LNCaP clone FGC (cell line): ENCODE results near the gene OSM.
A peak's percentile ranks its signal among the peaks of the same experiment; 100 is the strongest.

Experiments used
- DNase-seq: peaks from one replicate; pipeline ENCODE4 v3.0.0-alpha.2; 2011; ENCODE audit warnings: low read depth
- H3K4me3 ChIP-seq: 2 replicates; pipeline ENCODE4 v1.5.1; 2011; ENCODE audit warnings: mild to moderate bottlenecking, low read depth, low read length, control low read depth
- CTCF ChIP-seq: IDR thresholded peaks from 2 replicates; pipeline ENCODE4 v1.5.1; 2012; ENCODE audit warnings: mild to moderate bottlenecking; ENCODE audit not compliant: control insufficient read depth, insufficient read depth; ENCODE audit errors: extremely low read depth

The OSM gene

GRCh38 chr22:30309951-30310741 is 43.5 kb upstream of the OSM start:
- no peak overlapping the region for H3K4me3 ChIP-seq
- TF ChIP-seq CTCF: no peak

GRCh38 chr22:30308518-30309230 is 42.0 kb upstream of the OSM start:
- no peak for TF ChIP-seq CTCF
- no peak for DNase-seq
- no peak overlapping the region for H3K4me3 ChIP-seq

More at GRCh38 chr22:30309951-30310741, 43.5 kb upstream of the OSM start:
- peak; percentile 87 for DNase-seq

- no peak for TF ChIP-seq CTCF
- no peak overlapping the region for H3K4me3 ChIP-seq
Observed at GRCh38 chr22:30308093-30308492, 41.4 kb upstream of the OSM start.

GRCh38 chr22:30307041-30307574 is 40.5 kb upstream of the OSM start:
- no peak for DNase-seq
- TF ChIP-seq CTCF: no peak
- H3K4me3 ChIP-seq: no peak overlapping the region

More at GRCh38 chr22:30308093-30308492, 41.4 kb upstream of the OSM start:
- no peak for DNase-seq

GRCh38 chr22:30306627-30307011 is 40.0 kb upstream of the OSM start:
- DNase-seq: no peak
- H3K4me3 ChIP-seq: no peak overlapping the region
- TF ChIP-seq CTCF: no peak

- no peak overlapping the region for H3K4me3 ChIP-seq
- TF ChIP-seq CTCF: no peak
- no peak for DNase-seq
Observed at GRCh38 chr22:30305906-30306626, 39.4 kb upstream of the OSM start.
